Mucosa of descending colon (tissue), 3 donors: Measurements from ENCODE around the gene RAVER1. TPM values are rescaled to one million over a fixed set of nuclear protein-coding genes. Genes with fewer than 3 reads are reported as not detected.

Experiments used
- ATAC-seq: fragments of 200-7000 bp; cut with Tn5 transposase; one replicate; pipeline ENCODE4 v1.9.1; 2020; ENCODE audit warnings: mild to moderate bottlenecking, moderate library complexity
- DNase-seq, 3 donors: peaks; one replicate each; pipeline ENCODE4 v3.0.0-alpha.2; 2020
- H3K36me3 ChIP-seq: fragments of 200-600 bp; one replicate; pipeline ENCODE4 v1.8.0; 2021; ENCODE audit warnings: low read depth, mild to moderate bottlenecking
- H3K4me1 ChIP-seq: fragments of 200-600 bp; one replicate; pipeline ENCODE4 v1.8.0; 2021; ENCODE audit warnings: low read depth, mild to moderate bottlenecking
- H3K4me3 ChIP-seq: fragments of 200-600 bp; one replicate; pipeline ENCODE4 v1.8.0; 2021; ENCODE audit warnings: mild to moderate bottlenecking
- H3K9me3 ChIP-seq: fragments of 200-600 bp; one replicate; pipeline ENCODE4 v1.8.0; 2021; ENCODE audit warnings: mild to moderate bottlenecking
- CTCF ChIP-seq: fragments of 200-600 bp; IDR thresholded peaks from one replicate; pipeline ENCODE4 v1.8.0; 2022; ENCODE audit warnings: antibody characterized with exemption, mild to moderate bottlenecking
- intact Hi-C, 2 donors: fragments of 100-400 bp; cut with DNase I in 1 of 2; cut with micrococcal nuclease in 1 of 2; formaldehyde crosslinking; loops; one replicate each; pipeline versions ENCODE4 v1.11.0 to v1.11.1; 2022; cut with DNase I, micrococcal nuclease
- total RNA-seq, 3 donors: library from RNA; stranded (reverse); fragmentation: NEBNext Ultra II Directional in 2 of 3; extraction: Animal tissue kit (Norgen Biotek cat#: 25700) in 2 of 3; gene quantifications; one replicate each; pipeline versions ENCODE4 v1.2.1 to v1.2.4, GENCODE V29; 2021 to 2023
- donor health status: DM: no; HTN: no; CAD: no; lungs with moderate emphysema.
- donor health status: DM: no; HTN: no; CAD: no.
- donor health status: DM: no; HTN: yes; CAD: no.

RAVER1 gene
- total RNA-seq, 3 donors from 2014 or later, result 42.4 to 58.1 (median 49.6) TPM

DNA sequence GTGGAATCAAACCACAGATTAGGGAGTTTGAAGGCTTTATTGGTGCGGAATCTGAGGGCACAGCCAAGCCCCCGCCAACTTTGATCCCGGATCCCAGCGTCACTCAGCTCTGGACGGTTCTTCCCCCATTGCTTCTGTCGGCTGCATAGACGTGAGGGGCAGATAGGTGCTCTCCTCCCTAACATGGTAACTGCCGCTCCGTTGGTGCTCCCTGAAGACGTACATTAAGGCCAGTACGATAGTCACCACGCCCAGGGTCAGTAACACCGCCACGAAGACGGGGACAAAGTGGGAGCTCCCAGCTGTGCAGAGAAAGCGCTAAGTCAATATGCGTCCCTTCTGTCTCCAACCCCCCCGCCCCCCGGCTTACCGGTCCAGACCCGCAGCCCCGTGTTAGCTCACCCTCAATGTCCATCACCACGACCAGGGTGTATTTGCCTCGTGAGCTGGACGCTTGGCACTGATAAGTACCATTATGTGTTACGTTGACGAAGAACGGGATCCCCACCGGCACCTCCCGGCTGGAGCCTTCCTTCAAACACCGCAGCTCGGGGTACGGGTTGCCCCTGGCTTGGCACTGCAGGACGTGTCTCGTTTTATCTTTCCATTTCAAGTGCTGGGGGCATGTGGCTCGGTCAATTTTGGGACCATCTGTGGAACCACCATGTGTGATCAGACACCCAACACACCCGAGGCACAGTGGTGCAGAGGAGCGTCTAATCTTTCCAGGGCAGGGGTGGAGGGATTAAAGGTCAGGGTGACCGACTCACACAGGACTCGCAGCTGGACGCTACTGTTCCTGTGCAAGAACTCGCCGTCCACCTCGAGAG is 644 bp upstream of the RAVER1 start:
- intact Hi-C loops, result no loop called here
- ATAC-seq (peak; percentile 6), DNase-seq (peak in 1 of 3 donors; percentile 56)

GRCh38 chr19:10332158-10332964 is 968 bp downstream of the RAVER1 start:
- DNase-seq (peak in 2 of 3 donors; percentile 70 to 71), ATAC-seq (peak; percentile 54)
- intact Hi-C loops, result no loop called here
- Histone ChIP-seq H3K4me1 (peaks cover 19% of the 10 kb centered on the region), H3K4me3 (peak overlapping the region; percentile 75), H3K36me3 (peaks cover 11% of the 10 kb centered on the region), H3K9me3 (no peaks in the 10 kb centered on the region)
- TF ChIP-seq CTCF, result no peak

More for the DNA sequence above, 644 bp upstream of the RAVER1 start:
- Histone ChIP-seq H3K9me3 (no peaks in the 10 kb centered on the region), H3K4me1 (peaks cover 19% of the 10 kb centered on the region), H3K36me3 (peaks cover 3% of the 10 kb centered on the region), H3K4me3 (peak overlapping the region; percentile 22)
- no peak for TF ChIP-seq CTCF

- ATAC-seq (no peak), DNase-seq (no peak)
- H3K9me3 ChIP-seq, result no peaks in the 10 kb centered on the region
- intact Hi-C loops, result no loop called here
- peaks cover 14% of the 10 kb centered on the region for H3K4me1 ChIP-seq
- H3K36me3 ChIP-seq, result peaks cover 17% of the 10 kb centered on the region
- TF ChIP-seq CTCF, result no peak
- no peak overlapping the region for H3K4me3 ChIP-seq
These were observed 3.8 kb downstream of the RAVER1 start for GRCh38 chr19:10329555-10329954.

- TF ChIP-seq CTCF, result no peak
- peaks cover 17% of the 10 kb centered on the region for H3K36me3 ChIP-seq
- no peak for DNase-seq
- intact Hi-C loops, result no loop called here
- ATAC-seq, result no peak
- no peak overlapping the region for H3K4me3 ChIP-seq
- peaks cover 14% of the 10 kb centered on the region for H3K4me1 ChIP-seq
- no peaks in the 10 kb centered on the region for H3K9me3 ChIP-seq
These were observed 4.5 kb downstream of the RAVER1 start for GRCh38 chr19:10328558-10329429.

- no peak for ATAC-seq
- no peak for TF ChIP-seq CTCF
- no peak for DNase-seq
- Histone ChIP-seq H3K4me3 (no peak overlapping the region), H3K36me3 (peaks cover 17% of the 10 kb centered on the region), H3K4me1 (peaks cover 20% of the 10 kb centered on the region), H3K9me3 (no peaks in the 10 kb centered on the region)
- intact Hi-C loops, result no loop called here
These were observed 5.5 kb downstream of the RAVER1 start for GRCh38 chr19:10327793-10328192.
